Retina (tissue), 1 donor: Measurements from ENCODE around the gene MT1F.
"Not testable (repeated sequence)": the region's sequence is repeated elsewhere in the genome, so short reads cannot be mapped to it uniquely, and the experiment has no call there.

Experiments used
- DNase-seq: peaks from one replicate; pipeline ENCODE4 v3.0.0-alpha.2; 2016

The MT1F gene

GRCh38 chr16:56673921-56674320, 16.2 kb downstream of the MT1F start:
- no peak for DNase-seq

DNA sequence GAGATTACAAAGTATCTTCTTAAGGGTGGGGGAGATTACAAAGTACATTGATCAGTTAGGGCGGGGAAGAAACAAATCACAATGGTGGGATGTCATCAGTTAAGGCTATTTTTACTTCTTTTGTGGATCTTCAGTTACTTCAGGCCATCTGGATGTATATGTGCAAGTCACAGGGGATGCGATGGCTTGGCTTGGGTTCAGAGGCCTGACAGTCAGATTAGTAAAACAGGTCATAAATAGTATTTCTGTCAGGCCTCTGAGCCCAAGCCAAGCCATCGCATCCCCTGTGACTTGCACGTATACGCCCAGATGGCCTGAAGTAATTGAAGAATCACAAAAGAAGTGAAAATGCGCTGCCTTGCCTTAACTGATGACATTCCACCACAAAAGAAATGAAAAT, 16.8 kb downstream of the MT1F start:
- DNase-seq, result not testable (repeated sequence)

GRCh38 chr16:56675685-56676210, 18.0 kb downstream of the MT1F start:
- no peak for DNase-seq

GRCh38 chr16:56677474-56677873, 19.7 kb downstream of the MT1F start:
- DNase-seq, result no peak

DNA sequence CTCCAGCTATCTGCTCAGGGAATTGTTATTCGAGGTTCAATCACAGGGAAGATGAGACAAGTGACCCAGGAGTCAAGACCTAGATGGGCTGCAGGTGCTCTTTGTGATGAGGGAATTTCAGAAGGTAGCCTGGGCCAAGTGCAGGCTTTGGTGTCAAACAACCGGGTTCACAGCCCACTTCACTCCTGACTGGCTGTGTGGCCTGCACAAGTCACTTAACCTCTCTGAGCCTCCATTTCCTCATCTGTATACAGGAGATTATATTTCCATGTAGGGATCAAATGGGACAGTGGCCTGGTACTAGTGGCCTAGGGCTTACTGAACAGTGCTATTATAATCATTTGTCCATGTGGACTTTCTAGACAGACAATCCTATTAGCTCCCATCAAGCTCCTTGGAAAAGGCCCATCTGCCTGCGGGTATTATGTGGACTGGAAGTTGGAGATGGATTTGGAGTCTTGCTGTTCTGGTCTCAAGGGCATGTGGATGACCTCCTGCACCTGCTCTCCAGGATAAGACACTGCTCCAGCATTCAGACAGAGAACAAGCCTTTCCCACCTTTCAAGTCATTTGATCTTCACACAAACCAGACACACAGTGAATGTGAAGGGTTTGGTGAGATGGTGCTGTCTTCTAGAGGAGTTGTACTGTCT, 21.4 kb downstream of the MT1F start:
- DNase-seq, result no peak

DNA sequence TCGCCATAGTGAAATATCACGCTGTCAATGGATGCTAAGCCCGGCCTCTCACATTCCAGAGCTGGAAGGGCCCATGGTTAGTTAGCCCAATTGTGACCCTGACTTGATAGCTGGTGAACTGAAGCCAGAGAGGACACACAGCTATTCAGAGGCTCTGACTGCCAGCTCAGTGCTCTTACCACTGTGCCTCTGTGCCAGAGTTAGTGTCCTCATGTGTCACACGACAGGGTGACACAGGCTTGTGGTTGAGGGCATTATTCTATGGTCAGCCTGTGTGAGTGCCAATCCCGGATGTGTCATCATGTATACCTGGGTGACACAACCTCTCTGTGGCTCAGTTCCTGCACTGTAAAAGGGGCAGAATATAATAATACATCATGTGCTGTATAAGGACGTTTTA, 22.1 kb downstream of the MT1F start:
- DNase-seq, result no peak

DNA sequence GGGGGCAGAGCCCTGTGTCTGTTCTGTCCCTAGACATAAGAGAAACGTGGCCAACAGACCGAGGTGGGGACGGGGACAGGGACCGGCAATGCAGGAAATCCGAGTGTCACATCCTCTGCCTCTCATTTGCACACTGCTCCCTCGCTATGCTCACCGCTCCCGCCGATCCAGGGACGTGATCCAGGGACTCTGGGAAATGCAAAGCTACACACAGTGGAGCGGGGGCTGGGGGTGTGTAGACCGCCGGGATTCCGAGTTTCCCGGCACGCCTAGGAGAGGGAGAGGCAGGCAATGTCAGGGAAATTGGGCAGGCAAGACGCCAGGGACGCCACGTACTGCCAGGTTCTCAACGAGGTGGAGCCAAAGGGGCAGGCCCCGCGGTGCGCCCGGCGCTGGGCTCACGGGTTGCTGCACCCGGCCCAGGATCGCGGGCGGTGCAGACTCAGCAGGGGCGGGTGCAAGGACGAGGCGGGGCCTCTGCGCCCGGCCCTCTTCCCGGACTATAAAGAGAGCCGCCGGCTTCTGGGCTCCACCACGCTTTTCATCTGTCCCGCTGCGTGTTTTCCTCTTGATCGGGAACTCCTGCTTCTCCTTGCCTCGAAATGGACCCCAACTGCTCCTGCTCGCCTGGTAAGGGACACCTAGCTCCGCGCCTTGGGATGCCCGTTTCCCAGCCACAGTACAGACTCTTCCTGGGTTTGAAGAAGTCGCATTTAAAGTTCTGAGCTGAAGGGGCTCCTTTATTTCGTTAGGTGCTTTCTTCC, 24.4 kb downstream of the MT1F start, which contains the start of gene MT1X:
Gene MT1X (plus strand): TSS at position 532 of the 764 bp plus-strand sequence. CDS start 71 bp downstream, at position 603.
- peak; percentile 91 for DNase-seq

DNA sequence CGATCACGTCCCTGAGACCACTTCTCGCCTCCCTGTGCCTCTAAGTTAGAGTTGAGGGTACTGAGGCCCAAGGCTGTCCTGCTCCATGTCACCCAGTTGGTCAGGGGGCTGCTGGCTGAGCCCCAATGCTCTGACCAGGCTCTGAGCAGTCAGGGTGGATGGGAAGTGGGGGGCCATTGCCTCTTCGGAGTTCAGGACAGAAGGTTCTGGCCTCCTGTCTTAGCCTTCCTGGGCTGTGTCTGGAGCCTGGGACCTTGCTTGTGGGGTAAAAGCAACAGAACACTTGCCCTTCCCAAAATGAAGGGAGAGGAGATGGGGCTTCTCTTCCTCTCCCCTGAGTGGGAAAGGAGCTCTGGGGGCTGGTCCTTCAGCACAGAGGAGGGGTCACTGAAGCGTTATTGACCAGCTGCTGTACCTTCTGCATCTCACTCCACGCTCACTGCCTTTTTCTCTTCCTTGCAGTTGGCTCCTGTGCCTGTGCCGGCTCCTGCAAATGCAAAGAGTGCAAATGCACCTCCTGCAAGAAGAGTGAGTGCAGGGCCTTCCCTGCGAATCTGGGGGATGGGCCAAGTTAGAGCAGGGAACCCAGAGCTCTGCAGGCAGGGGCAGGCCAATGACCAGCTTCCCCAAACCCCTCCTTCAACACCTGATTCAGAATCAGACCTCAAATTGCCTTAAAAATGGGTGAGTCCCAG, 25.1 kb downstream of the MT1F start:
- no peak for DNase-seq

DNA sequence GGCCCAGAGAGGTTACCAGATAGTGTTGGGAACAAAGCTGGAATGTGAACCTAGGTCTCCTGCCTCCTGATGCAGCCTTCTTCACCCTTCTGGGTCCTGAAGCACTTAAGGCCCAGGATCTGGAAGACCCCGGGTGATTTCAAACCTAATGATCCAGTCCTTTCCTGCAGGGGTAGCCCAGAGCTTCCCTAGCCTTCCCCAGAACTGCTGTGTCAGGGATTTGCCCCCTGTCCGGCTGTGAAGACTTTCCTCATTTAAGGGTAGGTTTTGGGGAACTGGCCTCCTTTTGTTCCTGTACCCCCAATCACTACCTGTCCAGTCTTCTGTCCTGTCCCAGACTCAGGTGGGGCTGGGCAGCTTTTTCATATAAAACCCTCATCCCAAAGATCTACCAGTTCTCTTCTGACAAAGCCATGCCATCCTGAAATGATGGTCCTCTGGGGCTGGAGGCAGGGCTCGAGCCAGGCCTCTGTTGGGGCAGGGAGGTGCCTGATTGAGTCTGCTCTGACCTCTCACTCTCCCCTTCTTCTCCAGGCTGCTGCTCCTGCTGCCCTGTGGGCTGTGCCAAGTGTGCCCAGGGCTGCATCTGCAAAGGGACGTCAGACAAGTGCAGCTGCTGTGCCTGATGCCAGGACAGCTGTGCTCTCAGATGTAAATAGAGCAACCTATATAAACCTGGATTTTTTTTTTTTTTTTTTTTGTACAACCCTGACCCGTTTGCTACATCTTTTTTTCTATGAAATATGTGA, 25.8 kb downstream of the MT1F start:
- DNase-seq, result no peak

DNA sequence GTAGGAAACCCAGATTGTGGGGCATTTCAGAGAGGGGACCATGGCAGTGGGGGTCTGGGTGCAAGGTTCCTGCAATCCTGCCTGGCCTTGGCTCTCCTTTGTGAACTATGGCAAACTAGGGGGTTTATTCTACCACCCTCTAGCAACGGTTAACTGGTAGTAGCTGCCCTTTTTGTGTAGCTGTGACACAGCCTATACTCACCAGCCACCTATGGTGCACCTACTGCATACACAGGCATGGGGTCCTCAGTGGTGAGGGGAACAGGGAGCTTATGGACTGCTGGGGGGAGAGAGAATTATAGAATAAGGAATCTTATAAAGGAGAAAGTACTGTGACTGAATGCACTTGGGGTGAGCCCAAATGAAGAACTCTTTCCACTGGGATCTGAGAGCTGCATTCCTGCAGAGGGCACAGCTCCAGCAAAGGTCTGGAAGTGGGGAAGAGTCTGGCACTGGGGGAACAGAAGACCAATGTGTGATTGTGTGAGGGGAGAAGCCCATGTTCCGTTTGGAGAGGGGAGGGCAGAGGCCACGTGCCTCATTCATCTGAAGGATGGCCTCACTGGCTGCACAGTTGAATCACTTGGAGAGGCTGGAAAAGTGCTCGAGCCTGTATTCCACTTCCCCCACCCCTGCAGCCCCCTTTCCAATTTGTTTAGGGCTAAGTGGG, 26.6 kb downstream of the MT1F start:
- no peak for DNase-seq

- DNase-seq, result no peak
Measured at GRCh38 chr16:56684926-56685590, 27.3 kb downstream of the MT1F start.

DNA sequence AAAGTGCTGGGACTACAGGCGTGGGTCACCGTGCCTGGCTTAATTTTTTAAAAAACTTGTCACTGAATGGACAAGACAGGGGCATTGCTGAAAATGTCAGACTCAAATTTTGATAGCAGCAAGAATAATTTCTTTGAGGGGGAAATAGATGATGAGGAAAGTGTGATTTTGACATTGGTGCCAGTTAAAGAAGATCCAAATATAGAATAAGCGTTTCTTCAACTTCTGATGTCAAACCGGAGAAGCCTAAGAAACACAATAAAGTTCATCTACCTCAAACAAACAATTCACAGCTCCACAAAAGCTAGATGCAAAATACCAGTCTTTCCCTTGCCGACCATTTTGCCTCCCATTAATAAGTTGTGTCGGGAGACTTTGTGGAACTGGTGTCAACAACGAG, 29.0 kb downstream of the MT1F start:
- DNase-seq, result no peak

GRCh38 chr16:56688762-56689161, 31.0 kb downstream of the MT1F start:
- no peak for DNase-seq

GRCh38 chr16:56689171-56689570, 31.4 kb downstream of the MT1F start:
- no peak for DNase-seq

GRCh38 chr16:56690420-56691122, 32.8 kb downstream of the MT1F start:
- DNase-seq, result no peak

GRCh38 chr16:56691885-56692284, 34.1 kb downstream of the MT1F start:
- DNase-seq, result no peak

DNA sequence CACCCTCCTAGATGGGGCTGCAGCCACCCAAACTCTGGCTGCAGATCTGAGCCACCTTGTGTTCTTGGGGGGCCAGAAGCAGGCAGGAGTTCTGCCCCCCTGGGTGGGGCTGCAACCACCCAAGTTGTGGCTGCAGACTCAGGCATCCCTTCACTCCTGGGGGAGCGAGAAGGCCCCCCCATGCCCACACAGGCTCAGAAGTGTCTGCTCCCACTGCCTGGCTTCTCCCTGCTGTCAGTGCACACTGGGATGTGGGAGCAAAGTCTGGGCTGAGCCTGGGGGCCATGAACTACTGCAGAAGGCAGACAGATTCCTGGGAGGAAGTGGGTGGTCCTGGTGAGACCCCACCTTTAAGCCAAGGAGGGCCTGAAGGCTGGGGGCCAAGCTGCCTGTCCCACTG, 37.5 kb downstream of the MT1F start:
- DNase-seq, result no peak

DNA sequence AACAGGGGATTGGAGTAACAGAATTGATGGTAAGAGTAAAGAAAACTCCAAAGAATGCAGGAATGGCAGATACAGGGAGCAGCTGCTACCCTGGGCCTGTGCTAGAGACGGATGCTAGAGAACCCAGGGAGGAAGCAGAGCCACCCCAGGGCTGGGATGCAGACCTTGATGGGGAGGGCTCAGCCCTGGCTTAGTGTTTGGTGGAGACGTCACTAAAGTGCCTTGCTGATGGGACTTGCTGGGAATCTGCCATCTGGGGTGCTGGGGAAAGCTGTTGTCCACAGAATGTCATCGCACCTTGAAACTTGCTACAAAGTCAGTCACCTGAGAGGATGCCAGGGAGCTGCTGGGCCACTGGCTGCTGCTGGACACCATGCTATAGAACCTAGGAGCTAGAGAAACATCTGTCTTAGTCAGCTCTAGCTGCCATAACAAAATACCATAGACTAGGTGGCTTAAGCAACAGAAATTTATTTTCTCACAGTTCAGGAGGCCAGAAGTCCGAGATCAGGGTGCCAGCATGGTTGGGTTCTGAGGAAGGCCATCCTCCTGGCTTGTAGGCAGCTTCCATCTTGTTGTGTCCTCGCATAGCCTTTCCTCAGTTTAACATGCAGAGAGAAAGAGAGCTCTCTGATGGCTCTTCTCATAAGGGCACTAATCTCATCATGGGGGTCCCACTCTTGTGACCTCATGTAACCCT, 39.8 kb downstream of the MT1F start:
- DNase-seq, result no peak

- no peak for DNase-seq
Measured at GRCh38 chr16:56700195-56700594, 42.4 kb downstream of the MT1F start.

- no peak for DNase-seq
Measured at GRCh38 chr16:56700631-56701030, 42.9 kb downstream of the MT1F start.
